ENCODE results near the gene CASK.
"Not testable (repeated sequence)": the region's sequence is repeated elsewhere in the genome, so short reads cannot be mapped to it uniquely, and the experiment has no call there.

CASK gene

DNA sequence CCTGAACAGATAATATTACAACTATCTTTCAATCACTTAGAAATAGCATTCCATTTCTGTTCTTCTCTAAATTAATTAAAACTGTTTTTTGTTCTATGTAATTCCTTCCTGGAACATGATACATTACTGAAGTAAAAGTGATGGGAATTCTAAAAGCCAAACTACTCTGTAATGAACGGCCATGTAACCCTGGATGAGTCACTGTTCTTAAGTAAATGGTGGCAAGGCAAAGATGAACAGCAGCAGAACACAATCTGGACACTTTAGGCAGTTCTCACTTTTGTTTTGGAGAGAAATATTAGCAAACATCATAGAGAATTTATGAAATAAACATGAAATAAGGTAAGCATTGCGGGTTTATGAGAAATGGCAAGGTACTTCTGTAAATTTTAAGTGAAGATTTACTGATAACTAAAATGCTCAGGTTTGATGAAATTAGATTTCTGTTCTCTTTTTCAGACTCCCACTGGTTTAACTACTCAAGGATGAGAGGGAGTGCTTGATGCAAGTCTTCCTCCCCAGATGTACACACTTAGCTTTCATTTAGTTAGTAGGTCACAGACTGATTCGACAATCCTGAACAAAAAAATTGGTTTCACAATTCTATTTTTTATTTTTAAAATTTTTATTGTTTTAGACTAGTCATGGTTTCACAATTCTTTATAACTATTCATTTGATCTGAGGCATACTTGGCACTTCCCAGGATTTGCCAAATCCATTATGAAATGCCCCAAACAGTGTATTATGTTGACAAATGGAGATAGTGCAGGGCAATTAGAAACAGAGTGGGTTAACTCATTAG lies 200.3 kb downstream of the CASK start:
- no peak for DNase-seq

DNA sequence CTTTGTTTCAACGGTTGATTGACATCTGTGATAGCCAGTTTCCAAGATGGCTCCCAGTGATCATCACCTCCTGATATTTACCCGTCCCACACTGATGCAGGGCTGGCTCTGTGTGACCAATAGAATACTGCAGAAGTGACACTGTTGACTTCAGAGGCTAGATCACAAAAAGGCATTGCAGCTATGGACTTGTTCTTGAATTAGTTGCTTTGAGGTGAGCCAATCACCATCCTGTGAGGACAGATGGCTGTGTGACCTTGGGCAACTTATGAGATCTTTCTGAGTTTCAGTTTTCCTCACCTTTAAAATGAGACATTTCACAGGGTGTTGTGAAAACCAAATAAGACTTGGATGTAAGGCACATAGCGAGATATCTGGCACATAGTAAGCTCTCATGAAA lies 201.1 kb downstream of the CASK start:
- no peak for DNase-seq

- DNase-seq, result no peak
Measured at GRCh38 chrX:41721590-41721989, 201.8 kb downstream of the CASK start.

- DNase-seq, result no peak
Measured at GRCh38 chrX:41720125-41720779, 203.1 kb downstream of the CASK start.

DNA sequence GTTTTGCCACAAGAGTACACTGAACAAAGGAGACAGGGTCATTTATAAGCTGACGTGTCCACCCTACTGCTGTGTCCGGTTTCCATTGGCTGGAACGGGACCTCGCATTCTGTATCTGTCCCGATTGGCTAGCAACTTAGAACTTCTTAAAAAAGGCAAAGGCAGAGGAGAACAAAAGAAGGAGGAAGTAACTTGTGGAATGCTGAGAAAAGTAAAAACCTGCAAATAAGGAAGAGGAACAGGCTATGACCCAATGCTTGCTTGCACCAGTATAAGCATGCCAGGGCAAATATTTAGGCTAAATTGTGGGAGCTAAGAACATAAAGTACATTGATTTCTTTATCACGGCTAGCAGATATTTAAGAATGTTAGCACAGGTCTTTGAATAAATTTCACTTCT lies 203.7 kb downstream of the CASK start:
- not testable (repeated sequence) for DNase-seq

DNA sequence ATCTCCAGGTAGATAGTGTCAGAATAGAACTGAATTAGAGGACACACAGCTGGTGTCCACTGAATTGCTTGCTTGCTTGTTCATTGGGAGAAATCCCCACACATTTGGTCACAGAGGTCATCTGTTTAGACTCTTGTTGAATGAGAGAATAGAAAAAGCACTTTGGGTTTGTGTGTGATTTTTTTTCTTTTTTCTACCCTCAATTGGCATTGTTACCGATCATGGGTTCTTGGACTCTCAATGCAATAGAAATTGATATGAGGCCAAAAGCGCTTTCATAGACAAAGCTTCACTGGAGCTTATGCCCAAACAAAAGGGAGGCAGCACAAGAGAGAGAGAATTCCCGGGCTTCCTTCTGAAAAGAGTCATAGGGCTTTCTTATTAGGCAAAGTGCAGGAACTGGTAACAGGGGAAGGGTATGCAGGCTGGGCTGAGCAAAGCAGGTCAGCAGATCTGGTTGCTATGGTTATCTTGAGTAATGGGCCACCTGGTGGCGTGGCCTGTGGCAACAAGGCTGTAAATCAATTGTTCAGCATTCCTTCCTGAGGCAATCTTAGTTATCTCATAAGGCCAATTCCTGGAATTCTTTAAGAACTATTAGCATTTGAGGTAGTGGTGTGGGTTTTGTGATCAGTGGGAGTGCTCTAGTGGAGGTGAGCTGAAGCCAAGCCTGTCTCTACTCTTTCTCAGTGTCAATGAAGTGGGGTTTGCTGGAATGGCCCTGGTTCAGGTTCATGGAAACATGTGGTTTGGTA lies 204.7 kb downstream of the CASK start:
- no peak for DNase-seq

DNA sequence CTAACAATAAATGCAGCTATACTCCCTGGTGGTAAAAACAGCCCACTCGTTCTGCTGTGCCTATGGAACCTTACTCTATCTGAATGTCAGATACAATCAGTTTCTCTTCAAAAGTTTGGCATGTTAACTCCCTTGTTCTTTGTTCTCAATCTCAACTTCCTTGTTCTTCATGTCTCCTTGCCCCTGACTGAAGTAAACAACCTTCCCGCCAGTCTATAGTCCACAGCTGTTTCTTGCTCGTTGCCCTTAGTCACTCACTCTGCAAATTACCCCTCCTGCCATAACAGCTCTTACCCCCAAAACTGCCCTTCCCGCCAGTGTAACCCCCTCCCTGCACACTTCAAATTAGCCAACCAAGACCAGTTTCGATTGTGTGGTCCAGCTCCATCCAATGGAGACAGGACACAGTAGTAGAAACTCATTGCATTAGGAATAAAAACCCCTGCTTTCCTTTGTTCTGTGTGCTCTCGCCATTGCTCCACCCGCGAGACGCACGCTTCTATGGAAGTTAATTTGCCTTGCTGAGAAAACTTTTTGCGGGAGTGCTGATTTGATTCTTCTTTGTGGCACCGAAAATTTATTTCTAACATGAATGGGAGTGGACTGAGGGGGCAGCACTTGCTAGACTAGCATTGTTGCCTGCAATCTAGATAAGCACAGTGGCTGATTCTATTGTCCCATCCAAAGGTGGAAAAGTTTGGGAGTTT lies 206.4 kb downstream of the CASK start:
- no peak for DNase-seq

- DNase-seq, result no peak
Measured at GRCh38 chrX:41716222-41716621, 207.1 kb downstream of the CASK start.

GRCh38 chrX:41711021-41711667 lies 212.2 kb downstream of the CASK start:
- no peak for DNase-seq

DNA sequence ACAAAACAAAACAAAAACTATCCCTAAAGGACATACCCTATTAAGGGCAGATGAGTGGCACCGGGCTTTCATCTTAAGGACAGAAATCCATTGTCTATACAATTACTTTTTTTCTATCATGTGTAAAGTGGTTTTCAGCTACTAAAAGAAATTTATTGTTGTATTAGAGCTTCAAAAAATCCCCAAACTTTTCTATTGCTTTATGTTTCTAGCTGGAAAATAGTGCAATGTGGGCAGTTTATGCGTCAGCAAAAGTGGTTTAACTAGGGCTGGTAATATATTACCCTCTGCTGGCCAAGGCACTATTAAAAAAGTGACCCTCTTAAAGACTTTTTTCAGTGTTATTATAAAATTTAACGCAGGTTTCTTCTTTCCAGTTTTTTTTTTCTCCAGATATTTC lies 214.9 kb downstream of the CASK start:
- DNase-seq, result no peak

DNA sequence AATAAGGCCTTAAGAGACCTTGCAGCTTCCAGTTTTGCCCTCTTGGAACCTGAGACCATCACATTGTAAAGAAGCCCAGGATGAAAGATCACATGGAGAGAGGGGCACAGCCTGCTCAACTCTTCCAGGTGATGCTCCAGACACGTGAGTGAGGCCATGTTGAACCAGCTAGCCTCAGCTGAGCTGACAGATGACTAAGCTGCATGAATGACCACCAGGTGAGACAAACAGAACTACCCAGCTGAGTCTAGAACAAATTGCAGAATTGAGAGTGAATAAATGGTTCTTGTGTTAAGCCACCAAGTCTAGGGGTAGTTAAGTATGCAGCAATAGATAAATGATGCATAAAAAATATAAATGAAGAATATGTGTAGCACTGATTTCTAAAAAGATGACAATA lies 216.1 kb downstream of the CASK start:
- DNase-seq, result no peak

- DNase-seq, result no peak
Measured at GRCh38 chrX:41705680-41706374, 217.5 kb downstream of the CASK start.

GRCh38 chrX:41705042-41705441 lies 218.3 kb downstream of the CASK start:
- no peak for DNase-seq

DNA sequence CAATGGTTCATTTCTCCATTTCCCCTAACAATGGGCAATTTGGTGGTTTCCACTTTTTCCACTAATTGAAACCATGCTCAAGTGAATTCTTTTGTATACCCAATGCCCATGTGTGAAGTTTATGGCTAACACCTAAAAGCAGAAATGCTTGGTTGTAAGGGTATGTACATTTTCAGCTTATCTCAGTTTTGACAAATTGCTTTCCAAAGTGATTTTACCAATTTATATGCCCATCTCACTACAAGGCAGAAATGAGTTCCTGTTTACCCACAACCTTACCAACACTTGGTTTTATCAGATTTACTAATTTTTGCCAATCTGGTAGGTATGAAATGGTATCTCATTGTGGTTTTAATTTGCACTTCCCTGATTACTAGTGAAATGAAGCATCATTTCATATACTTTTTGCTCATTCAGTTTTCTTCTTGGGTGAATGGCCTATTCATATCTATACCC lies 219.8 kb downstream of the CASK start:
- no peak for DNase-seq

DNA sequence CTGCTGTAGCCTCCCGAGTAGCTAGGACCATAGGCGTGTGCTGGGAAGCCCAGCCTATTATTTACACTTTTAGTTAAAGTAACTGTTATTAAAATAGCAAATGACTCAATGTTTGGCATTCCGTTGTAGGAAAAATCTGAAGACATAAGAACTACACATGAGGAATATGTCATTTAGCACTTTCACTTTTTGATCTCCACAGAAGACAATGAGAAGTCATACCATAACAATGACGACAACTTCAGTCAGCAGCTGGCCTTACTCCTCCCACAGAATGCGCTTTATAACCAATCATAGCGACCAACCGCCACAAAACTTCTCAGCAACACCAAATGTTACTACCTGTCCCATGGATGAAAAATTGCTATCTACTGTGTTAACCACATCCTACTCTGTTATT lies 227.9 kb downstream of the CASK start:
- no peak for DNase-seq

DNA sequence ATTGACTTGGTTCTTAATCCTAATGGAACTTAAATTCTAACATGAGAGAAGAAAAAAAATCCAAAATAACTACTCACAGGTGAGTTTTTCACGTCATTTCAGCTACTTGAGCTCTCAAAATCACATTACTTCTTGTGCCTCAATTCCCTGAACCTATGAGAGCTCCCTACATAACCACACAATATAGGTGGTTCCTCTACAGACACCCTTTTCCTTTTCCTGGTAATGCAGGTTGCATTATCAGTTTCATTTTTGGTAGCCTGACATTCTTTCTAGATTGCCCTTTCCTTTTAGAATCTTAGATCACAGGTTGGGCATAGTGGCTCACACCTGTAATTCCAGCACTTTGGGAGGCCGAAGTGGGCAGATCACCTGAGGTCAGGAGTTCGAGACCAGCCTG lies 230.3 kb downstream of the CASK start:
- no peak for DNase-seq

DNA sequence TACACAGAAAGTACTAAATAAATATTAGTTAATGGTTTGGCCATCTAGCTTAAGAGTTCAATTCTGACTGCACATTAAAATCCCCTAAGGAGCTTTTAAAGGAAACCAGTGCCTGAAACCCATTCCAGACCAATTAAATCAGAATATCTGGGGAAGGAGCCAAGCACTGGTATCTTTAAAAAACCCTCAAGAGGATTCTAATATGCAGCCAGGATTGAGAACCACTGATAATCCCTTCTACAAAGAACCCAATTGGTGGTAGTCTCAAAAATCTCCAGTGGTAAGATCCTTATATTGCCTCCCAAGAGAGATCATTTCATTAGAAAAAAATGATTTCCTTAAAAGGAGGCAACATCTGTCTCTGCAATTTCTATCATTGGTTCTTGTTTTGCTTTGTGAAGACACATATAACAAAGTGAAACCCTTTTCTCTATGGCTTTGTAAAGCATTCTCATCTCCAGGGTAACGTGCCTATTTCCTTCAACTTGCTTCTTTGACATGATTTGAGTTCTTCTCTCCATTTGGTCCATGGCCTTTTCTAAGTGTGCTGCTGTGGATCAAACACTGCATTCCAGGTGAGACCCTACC lies 231.1 kb downstream of the CASK start:
- DNase-seq, result no peak

- DNase-seq, result no peak
Measured at GRCh38 chrX:41689711-41690110, 233.6 kb downstream of the CASK start.

- no peak for DNase-seq
Measured at GRCh38 chrX:41688835-41689234, 234.5 kb downstream of the CASK start, which contains the start of gene GPR34. Gene GPR34, plus strand, starts transcription at chrX:41688973. Its CDS starts 6,661 bp downstream, at chrX:41695634.

GRCh38 chrX:41688156-41688555 lies 235.2 kb downstream of the CASK start:
- no peak for DNase-seq

DNA sequence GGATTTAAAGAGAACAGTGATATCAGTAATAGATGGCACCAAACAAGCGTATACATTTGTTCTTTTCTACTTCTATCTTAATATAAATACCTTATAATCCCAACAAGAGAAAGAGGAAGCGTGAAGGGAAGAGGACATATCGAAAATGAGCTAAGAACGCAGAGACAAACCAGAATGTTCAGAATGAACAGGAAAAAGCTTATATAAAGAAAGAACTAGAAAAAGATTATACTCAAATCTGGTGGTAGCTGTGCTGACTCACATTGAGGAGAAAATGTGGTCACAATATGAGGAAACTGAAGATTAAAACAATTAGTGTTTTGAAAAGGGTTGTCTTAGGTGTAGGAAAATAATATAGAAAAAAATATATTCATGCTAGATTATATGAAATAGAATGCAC lies 236.6 kb downstream of the CASK start:
- DNase-seq, result no peak

Measured in NCI-H345 (cell line).